Ishikawa (cell line): Measurements from ENCODE around the gene ETHE1.

Experiments used
- CEBPB ChIP-seq: IDR thresholded peaks from 2 replicates; pipeline ENCODE4 v1.6.1; 2012
- CREB1 ChIP-seq: IDR thresholded peaks from 2 replicates; pipeline ENCODE4 v1.6.1; 2012; ENCODE audit warnings: low read depth
- EGR1 ChIP-seq: IDR thresholded peaks from 2 replicates; pipeline ENCODE4 v1.6.1; 2012
- EP300 ChIP-seq: IDR thresholded peaks from 2 replicates; pipeline ENCODE4 v1.6.1; 2012; ENCODE audit warnings: borderline replicate concordance
- FOXM1 ChIP-seq: IDR thresholded peaks from 2 replicates; pipeline ENCODE4 v1.6.1; 2012; ENCODE audit warnings: low read depth, borderline replicate concordance
- NFIC ChIP-seq: IDR thresholded peaks from 2 replicates; pipeline ENCODE4 v1.6.1; 2012
- REST ChIP-seq: IDR thresholded peaks from 2 replicates; pipeline ENCODE4 v1.6.1; 2012; ENCODE audit warnings: low read depth, mild to moderate bottlenecking
- TAF1 ChIP-seq: IDR thresholded peaks from 2 replicates; pipeline ENCODE4 v1.6.1; 2012; ENCODE audit warnings: low read depth, mild to moderate bottlenecking
- USF1 ChIP-seq: IDR thresholded peaks from 2 replicates; pipeline ENCODE4 v1.6.1; 2012
- YY1 ChIP-seq: IDR thresholded peaks from 2 replicates; pipeline ENCODE4 v1.6.1; 2012; ENCODE audit warnings: low read depth

GRCh38 chr19:43560687-43561086, 33.7 kb upstream of the ETHE1 start:
- no peak for TF ChIP-seq EP300
- no peak for TF ChIP-seq EGR1
- TF ChIP-seq CREB1 = no peak
- no peak for TF ChIP-seq CEBPB
- no peak for TF ChIP-seq REST
- TF ChIP-seq YY1 = no peak
- TF ChIP-seq NFIC = no peak
- no peak for TF ChIP-seq USF1
- no peak for TF ChIP-seq TAF1
- no peak for TF ChIP-seq FOXM1
